Ammon's horn (tissue), 1 donor: ENCODE data around the gene LHFPL4.
A peak's percentile ranks its signal among the peaks of the same experiment; 100 is the strongest.
"Not testable (repeated sequence)": the region's sequence is repeated elsewhere in the genome, so short reads cannot be mapped to it uniquely, and the experiment has no call there.

ENCODE experiments used
- DNase-seq: peaks from one replicate; pipeline ENCODE4 v3.0.0-alpha.2; 2016; ENCODE audit warnings: low spot score

Gene LHFPL4

GRCh38 chr3:9536212-9536611, 17.4 kb downstream of the LHFPL4 start:
- no peak for DNase-seq

DNA sequence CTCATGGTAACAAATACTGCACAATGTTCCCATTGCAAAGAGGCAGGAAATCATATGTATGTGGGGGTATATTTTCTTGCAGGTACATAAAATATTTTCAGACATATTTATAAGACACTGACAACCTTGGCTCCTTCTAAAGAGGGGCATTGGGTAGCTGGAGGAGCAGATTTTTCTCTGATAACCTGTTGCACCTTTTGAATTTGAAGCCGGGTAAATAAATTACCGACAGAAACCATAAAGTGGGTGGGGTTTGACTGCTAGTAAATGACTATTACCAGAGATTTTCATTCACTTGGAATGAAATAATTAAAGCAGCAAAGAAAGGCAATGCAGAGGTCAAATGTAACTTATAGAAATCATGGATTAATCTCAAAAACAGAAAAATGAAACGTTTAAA, 19.2 kb downstream of the LHFPL4 start:
- no peak for DNase-seq

- no peak for DNase-seq
Measured at GRCh38 chr3:9525078-9525477, 28.5 kb downstream of the LHFPL4 start.

DNA sequence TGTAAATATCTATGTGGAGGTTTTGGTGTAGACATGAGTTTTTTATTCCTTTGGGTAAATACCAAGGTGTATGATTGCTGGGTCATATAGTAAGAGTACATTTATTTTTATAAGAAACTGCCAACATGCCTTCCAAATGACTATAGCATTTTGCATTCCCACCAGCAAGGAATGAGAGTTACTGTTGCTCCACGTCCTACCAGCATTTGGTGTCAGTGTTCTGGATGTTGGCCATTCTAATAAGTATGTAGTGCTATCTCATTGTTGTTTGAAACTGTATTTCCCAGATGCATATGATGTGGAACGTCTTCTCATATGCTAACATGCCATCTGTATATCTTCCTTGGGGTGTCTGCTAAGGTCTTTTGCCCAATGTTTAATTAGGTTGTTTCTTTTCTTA, 38.7 kb downstream of the LHFPL4 start:
- no peak for DNase-seq

- no peak for DNase-seq
Measured at GRCh38 chr3:9514306-9514705, 39.3 kb downstream of the LHFPL4 start.

DNA sequence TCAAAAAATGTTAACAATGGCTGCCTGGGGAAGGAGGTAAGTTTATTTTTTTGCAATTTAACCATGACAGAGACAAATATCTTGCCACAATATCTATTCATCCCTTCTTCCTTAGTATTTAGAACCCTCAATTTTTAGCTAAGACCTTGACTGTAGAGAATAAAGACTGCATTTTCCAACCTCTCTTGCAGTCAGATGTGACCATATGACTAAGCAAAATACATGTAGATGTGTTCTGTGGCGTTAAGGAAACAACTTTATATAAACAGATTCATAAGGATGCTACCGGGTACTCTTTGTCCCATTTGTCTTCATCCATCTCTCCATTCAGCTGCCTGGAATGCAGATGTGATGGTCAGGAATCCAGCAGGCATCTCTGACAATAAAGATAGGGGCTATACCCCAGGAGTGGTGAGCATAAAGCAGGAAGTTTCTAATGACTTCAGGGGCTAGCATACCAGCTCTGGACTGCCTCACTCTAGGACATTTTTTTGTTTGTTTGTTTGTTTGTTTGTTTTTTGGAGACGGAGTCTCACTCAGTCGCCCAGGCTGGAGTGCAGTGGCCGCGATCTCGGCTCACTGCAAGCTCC, 41.1 kb downstream of the LHFPL4 start:
- DNase-seq = no peak

- DNase-seq = no peak
Measured at GRCh38 chr3:9508781-9509180, 44.8 kb downstream of the LHFPL4 start.

DNA sequence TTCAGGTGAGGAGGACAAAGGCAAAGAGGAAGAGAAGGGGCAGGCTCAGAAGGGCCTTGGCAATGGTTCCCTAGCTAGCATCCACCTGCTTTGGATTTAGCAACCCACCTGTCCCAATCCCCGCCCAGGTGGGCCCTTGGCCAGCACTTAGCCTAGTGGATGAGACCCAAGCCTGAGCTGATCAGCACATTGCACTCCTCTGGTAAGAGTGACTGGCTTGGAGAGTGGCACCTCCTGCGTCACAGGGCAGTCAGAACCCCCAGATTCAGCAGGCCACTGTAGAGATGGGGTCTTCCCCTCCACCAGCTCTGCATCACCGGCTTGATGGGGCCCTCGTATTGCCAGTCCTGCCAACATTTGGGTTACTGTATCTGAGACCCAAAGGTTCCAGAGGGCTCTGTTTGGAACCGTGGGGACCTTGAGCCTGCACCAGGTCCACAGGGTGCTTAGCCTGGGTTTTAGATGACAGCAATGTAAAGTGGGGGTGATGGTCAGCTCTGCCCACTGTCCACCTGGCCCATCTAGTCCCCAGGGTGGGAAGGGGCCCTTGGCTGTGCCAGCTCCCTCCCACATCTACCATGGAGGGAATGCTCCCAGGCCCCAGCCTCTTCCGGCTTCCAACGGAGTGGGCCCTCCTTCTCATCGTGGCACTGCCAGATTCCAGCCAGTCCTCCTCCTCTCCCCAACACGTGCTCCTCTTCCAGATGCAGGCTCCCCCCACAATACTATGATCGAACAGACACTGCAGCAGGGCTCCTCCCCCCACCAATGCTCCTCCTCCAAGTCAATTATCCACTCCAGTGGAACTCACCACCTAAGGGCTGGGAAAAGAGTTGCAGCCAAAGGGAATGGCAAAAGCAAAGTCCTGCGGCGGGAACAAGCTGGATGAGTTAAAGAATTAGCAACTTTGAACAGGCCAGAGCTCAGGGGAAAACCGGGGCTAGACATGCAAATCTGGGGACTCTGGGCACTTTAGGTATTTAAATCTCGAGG, 45.7 kb downstream of the LHFPL4 start:
- no peak for DNase-seq

DNA sequence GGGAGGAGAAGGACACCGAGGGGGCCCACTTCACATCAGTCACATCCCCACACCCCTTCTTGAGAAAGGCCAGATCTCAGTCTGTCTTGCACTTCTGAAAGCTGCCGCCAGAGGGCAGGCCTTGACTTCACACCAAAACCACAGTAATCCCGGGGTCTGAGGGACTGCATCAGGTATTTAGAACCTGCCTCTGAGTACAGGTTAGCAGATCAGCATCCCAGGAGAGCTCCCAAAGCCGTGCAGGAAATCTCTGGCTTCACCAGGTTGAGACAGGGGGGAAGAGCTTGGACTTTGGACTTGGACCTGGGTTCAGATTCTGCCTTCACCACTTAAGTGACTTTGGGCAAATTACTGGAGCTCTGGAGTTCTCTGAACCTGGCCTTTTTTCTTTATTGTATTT, 50.3 kb downstream of the LHFPL4 start:
- DNase-seq = peak; percentile 75

DNA sequence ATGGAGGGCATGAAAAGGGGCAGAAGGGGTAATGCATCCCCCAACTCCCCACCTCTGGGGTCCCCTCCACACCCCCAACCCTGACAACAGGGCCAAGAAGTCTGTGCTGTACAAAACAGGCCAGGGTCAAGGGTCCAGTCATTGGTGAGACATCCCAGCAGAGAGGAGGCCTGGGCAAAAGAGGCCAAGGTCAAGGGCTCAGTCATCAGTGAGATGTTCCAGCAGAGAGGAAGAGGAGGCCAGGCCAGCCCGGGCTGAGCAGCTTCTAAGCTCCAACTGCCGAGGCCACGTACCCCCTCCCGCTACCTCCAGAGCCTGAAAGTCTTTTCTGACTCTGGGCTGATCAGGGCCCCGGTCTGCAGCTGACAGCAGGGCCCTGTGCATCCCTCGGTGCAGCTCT, 52.4 kb downstream of the LHFPL4 start:
- no peak for DNase-seq

GRCh38 chr3:9500108-9501050, 53.2 kb downstream of the LHFPL4 start:
- DNase-seq = no peak

GRCh38 chr3:9499455-9500107, 54.0 kb downstream of the LHFPL4 start:
- no peak for DNase-seq

DNA sequence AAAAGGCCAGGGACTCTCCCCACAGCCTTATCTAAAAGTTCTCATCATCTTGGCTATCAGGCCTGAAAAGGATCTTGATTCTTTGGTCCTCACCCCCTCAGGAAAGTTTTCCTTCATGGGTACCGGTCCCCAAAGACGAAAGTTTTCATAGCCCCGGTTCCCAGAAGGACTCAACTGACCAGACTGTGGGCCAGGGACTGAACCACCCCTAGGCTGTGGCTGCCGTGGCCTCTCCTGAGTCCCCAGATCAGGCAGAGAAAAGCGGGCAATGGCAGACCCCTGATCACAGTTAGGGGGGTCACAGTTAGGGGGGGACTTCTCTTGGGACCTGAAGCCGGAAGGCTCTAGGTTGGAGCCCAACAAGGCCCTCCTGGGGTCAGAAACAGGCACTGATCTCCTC, 54.8 kb downstream of the LHFPL4 start:
- DNase-seq = no peak

- DNase-seq = no peak
Measured at GRCh38 chr3:9497821-9498565, 55.6 kb downstream of the LHFPL4 start.

DNA sequence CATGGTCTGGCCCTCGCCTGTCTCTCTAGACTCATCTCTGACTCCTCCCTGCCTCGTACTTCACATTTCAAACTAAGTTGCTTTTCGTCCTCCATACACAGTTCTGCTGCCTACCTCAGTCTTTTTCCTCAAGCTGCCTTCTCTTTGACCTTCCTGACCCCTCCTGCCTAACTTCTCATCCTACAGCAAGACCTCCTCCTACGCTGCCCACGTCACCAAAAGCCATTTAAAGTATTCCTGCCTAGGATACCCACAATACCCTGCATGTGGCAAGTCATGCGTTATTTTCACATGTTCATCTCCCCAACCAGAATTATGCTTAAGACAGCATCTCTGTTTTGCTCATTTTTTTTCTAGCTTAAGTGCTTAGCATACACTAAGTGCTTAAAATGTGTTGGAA, 56.7 kb downstream of the LHFPL4 start:
- no peak for DNase-seq

- not testable (repeated sequence) for DNase-seq
Measured at GRCh38 chr3:9494036-9494435, 59.6 kb downstream of the LHFPL4 start.

- DNase-seq = no peak
Measured at GRCh38 chr3:9491506-9491905, 62.1 kb downstream of the LHFPL4 start.

DNA sequence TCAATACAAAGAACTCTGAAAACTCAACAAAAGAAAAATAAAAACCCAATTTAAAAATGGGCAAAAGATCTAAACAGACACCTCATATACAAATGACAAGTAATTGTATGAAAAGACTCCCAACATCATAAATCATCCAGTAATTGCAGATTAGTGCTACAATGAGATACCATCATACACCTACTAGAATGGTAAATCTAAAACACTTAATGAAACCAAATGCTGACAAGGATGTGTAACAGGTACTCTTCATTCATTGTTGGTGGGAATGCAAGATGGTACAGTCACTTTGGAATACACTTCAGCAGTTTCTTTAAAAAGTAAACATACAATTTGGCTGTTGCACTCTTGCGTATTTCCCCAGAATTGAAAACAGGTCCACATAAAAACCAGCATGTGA, 68.4 kb downstream of the LHFPL4 start:
- no peak for DNase-seq

DNA sequence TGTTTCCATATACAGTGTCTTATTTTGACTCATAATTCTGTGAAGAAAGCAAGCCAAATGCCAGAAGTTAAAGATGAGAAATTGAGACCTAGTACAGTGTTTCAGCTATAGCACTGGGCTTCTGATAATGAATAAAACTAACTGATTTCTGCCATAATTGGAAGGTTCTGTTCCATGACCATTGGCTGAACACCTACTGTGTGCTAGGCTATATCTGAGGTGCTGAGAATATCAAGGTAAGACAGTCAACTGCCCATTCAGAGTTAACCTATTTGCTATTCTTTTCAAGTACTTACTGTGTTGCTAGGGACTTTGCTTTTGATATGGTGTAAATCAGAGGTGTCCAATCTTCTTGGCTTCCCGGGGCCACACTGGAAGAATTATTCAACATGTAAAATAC, 73.4 kb downstream of the LHFPL4 start:
- no peak for DNase-seq

- no peak for DNase-seq
Measured at GRCh38 chr3:9476935-9477334, 76.7 kb downstream of the LHFPL4 start.

- no peak for DNase-seq
Measured at GRCh38 chr3:9474482-9474881, 79.1 kb downstream of the LHFPL4 start.
